CD4-positive, alpha-beta T cell treated with Interleukin-10 for 1 hour (primary cell): Measurements from ENCODE around the gene ITGA2.
A peak's percentile ranks its signal among the peaks of the same experiment; 100 is the strongest.

Experiments
- DNase-seq: peaks from one replicate; pipeline ENCODE4 v3.0.0-alpha.2; 2020

Gene ITGA2

DNA sequence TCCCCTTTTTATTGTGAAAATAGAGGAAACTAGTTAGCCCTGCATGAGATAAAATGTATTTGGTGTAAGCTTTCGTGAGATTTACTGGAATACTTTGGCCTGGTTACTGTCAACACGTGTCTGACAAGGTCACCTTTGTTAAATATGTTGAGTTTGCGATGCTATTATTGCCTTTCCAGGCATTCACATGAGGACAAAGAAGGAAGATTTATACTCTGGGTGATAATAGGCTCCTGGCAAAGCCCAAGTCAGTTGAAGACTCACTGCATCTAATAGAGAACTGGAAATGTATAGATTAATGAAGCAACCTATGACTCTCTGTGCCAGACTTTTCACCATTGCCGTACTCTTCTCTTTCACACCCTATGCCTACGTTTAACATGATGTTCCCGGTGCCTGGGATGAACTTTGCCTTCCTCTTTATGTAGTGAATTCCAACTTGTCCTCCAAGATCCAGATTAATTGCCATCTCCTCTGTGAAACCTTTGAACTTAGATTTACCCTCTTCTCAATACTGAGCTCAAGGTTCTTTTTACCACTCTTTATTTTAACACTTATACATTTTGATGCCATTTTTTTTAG, 33.9 kb downstream of the ITGA2 start:
- no peak for DNase-seq

DNA sequence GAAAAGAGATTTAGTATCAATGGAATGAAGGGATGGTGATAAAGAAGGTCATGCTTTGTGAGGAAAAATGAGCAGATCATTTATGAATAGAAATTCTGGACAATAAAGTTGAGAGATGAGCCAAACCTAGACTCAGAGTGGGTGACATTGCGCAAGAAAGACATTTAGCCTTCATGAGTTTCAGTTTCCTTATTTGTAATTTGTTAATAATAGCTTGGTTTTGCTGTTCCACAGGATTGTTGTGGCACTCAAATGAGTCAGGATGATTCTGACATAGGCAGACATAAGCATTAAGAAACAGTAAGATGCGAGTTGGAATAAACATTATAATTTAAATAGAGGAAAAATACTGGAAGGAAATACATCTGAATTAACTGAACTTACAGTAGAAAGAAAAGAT, 34.8 kb downstream of the ITGA2 start:
- no peak for DNase-seq

- no peak for DNase-seq
These were observed 35.4 kb downstream of the ITGA2 start for GRCh38 chr5:53024535-53024934.

- no peak for DNase-seq
These were observed 36.3 kb downstream of the ITGA2 start for GRCh38 chr5:53025487-53025886.

DNA sequence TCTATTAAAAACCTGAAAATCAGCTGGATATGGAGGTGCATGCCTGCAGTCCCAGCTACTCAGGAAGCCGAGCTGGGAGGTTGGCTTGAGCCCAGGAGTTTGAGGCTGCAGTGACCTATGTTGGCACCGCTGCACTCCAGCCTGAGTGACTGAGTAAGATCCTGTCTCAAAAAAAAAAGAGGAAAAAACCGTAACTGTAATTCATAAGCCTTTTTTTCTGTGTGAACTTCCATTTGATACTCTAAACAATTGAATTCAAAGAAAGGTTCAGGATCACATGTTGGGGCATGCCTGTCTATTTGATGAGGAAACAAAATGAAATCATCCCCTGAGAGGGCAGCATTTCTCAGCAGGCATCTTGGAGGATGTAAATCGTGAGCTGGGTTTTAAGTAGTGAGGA, 38.8 kb downstream of the ITGA2 start:
- no peak for DNase-seq

GRCh38 chr5:53029608-53030007, 40.5 kb downstream of the ITGA2 start:
- no peak for DNase-seq

GRCh38 chr5:53030893-53031292, 41.7 kb downstream of the ITGA2 start:
- DNase-seq: no peak

DNA sequence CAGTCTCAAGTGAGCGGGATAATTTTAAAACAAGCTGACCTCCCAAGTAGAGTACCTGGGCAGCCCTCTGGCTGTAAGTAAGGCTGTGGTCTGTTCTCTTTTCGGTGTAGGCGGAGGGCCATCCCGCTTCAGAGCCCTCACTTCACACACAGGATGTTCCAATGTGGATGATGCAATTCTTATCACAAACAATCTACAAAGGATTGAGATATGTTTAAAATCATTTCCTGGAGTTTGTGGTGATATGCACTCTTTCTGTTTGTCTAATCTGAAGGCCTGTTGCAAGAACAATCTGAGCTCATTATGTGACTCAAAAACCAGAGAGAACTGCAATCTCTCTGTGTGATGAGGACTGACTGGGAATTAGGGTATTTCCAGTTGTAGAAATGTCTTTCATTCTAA, 42.5 kb downstream of the ITGA2 start:
- peak; percentile 20 for DNase-seq

- no peak for DNase-seq
These were observed 43.0 kb downstream of the ITGA2 start for GRCh38 chr5:53032188-53032587.

- no peak for DNase-seq
These were observed 45.7 kb downstream of the ITGA2 start for GRCh38 chr5:53034832-53035231.

GRCh38 chr5:53035868-53036381, 46.8 kb downstream of the ITGA2 start:
- no peak for DNase-seq

GRCh38 chr5:53037141-53037859, 48.1 kb downstream of the ITGA2 start:
- no peak for DNase-seq

DNA sequence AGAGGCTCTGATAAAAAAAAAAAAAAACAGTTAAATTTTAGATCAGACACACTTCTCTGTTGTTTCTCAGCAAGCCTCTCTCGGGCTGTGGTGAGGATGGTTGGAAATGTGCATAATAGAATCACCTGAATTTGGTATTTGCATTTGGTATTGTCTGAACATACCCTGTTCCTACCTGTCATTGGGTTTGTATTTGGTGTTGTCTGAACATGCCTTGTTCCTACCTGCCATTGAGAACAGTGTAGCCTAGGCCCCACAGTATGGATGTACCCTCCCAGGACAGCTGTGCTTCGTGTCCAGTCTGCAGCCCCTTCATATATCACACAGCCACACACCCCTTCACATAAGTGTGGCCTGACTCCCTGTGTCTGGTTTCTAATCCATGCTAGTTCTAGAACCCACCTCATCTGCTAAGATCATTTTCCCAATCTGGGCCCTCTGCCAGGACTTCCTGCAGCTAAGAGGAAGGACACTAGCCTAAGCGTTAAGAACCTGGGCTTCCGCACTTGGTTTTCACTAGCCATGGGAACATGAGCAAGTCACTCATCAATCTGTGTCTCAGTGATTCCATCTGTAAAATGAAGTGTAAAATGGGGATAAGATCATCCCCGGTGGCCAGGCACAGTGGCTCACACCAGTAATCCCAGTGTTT, 49.2 kb downstream of the ITGA2 start:
- no peak for DNase-seq

DNA sequence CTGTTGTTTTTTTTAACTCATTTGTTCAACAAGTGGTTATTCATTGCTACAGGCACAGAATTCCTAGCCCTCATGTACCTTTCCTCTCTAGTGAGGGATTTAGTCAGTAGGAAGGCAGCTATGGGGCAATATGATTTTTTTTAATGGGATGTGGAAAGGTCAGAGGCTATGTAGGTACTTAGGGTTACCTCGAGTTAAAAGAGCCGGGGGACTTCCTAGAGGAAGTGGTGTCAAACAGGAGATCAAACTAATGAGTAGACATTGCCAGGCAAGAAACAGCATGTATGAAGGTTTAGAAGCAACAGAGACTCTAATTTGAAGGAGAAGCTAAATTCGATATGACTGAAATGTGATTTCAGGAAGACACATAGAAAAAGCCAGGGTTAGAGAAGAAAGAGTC, 50.7 kb downstream of the ITGA2 start:
- peak; percentile 5 for DNase-seq

DNA sequence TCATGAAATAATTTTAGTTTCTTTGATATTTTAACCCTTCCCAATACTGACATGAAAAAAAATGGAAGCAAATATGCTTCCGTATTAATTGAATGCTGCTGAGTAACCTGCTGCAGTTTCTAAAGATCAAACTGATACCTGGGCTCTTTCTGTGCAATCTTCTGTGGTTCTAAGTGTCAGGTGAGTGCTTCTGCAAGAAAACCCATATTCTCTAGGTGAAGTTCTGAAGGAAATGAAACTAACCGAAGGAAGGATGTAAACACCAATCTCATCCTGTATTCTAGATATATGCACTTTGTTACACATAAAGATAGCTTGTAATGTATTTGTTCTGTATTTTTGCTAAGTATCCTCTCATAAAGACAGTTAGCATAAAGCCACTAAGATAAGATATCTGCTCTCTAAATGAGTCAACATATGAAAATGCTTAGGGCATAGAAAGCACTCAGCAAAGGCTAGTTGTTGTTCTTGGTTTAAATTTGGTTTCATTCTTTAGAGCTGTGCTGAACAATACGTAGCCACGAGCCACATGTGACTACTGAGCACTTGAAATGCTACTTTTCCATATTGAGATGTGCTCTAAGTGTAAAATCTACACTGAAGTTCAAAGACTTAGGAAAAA, 52.0 kb downstream of the ITGA2 start:
- peak; percentile 33 for DNase-seq

DNA sequence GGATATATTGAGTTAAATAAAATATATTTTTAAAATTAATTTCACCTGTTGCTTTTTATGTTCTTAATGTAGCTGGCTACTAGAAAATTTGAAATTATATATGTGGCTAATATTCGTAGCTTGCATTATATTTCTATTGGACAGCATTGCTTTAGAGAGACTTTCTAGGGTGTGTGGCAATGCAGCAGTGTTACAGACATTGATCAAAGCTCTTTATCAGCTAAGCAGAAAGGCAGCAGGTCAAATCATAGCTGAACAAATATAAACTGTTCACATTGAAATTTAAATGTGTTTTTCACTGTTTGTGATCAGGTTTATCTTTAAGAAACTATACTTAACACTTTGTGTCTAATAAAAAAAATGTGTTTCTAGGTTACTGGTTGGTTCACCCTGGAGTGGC, 52.6 kb downstream of the ITGA2 start:
- no peak for DNase-seq

DNA sequence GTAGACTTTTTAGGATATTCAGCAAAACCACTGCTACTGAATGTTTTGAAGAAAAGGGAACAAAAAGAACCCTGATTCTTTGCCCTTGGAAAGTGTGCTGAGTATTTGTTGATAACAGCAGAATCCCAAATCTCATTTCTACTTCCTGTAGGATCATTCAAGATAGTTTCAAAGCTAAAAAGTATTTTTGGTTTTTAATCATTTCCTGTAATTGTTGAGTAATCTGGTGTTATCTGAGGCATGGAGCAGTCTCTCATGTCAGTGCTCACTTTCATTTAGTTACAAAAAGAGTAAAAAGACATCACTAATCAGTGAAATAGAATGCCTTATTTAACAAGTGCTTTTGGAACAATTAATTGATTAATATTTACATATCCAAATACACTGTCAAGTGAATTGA, 56.1 kb downstream of the ITGA2 start:
- DNase-seq: no peak

GRCh38 chr5:53048248-53048647, 59.1 kb downstream of the ITGA2 start:
- DNase-seq: no peak

DNA sequence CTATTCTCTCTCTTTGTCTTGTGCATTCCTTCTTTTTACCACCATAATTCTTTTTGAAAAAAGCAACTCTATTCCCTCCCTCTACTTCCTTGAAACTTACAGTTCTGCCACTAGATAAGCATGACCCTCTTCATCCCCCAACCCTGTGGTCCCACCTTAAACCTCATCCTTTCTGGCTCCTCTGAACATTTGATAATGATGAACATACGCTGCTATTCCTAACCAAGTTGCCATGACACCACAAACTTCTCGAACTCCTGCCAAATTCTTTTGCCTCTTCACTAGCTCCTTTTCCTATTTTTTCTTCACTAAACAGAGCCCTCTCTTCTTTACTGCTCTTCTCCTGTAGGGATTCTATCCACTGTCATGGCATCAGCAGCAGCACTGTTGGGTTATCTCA, 63.3 kb downstream of the ITGA2 start:
- no peak for DNase-seq

DNA sequence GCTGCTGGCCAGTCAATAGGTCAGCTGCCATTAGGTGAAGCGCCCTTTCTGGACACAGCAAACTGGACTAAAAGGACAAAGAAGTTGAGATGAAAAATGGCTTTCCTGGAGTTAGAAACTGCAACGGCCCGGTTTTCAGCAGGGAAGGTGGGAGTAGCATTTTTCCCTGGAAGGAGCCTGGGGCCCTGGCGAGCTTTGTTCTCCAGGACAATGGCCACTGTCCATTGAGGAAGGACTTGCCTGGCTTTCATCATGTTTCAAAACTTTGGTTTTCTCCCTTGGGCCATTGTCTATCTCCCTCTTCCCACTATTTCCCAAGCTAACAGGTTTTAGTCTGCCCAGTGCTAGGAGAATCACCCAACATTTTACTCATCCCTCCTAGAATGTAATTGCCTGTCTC, 64.2 kb downstream of the ITGA2 start:
- DNase-seq: no peak

DNA sequence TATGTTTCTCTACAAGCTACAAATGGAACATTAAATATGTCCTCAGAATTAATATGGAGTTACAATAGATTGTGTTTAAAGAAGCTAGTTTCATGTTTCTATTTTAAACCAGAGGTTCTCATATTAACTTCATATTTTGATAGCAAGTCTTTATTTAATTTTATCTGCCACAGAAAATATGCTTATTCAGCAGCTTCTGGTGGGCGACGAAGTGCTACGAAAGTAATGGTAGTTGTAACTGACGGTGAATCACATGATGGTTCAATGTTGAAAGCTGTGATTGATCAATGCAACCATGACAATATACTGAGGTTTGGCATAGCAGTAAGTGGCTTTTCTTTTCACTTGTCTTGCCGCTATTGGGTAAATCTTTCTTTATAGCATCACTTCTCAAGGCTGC, 66.2 kb downstream of the ITGA2 start:
- DNase-seq: no peak

GRCh38 chr5:53059281-53059680, 70.1 kb downstream of the ITGA2 start:
- no peak for DNase-seq

GRCh38 chr5:53063176-53063575, 74.0 kb downstream of the ITGA2 start:
- DNase-seq: no peak

DNA sequence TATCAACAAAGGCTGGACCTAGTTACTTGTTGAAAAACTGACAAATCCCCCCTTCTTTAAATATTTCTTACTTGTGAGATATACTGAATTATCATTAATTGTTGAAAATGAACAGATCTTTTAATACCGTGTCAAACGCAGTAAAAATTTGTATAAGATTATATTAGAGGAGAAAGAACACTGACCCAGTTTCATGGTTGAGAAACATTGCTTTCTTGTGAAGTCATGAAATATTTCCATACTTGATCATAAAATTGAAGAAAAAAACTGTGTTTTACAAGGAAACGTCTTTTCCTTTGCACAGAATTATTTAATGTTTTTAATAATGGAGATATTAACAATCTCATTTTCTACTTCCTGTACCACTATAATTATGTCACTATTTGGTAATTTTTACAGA, 74.6 kb downstream of the ITGA2 start:
- no peak for DNase-seq
